H1 (cell line): ENCODE measurements around the gene C2orf42. TPM values are rescaled to one million over a fixed set of nuclear protein-coding genes. Genes with fewer than 3 reads are reported as not detected.

Experiments
- BACH1 ChIP-seq: IDR thresholded peaks from 2 replicates; pipeline ENCODE4 v1.6.1; 2012; ENCODE audit warnings: low read length, improper control_type of control experiment
- CHD2 ChIP-seq: IDR thresholded peaks from 2 replicates; pipeline ENCODE4 v1.6.1; 2012; ENCODE audit warnings: low read length, improper control_type of control experiment
- NRF1 ChIP-seq: IDR thresholded peaks from 2 replicates; pipeline ENCODE4 v1.6.1; 2011; ENCODE audit warnings: mild to moderate bottlenecking, low read depth, low read length, improper control_type of control experiment
- PHF8 ChIP-seq: fragments of 200-600 bp; sonication (generic); conservative IDR thresholded peaks from 2 replicates; pipeline ENCODE4 v1.7.1; 2012; ENCODE audit warnings: low read depth, mild to moderate bottlenecking, inconsistent platforms, low read length, moderate library complexity
- POLR2A ChIP-seq, 2 experiments: IDR thresholded peaks; 1 replicate in 1 of 2; 2 replicates in 1 of 2; pipeline ENCODE4 v1.6.1; 2011; ENCODE audit warnings: low read depth in 2 of 2, low read length in 2 of 2, mild to moderate bottlenecking in 2 of 2; ENCODE audit errors: control extremely low read depth in 1 of 2
- SIN3A ChIP-seq, 2 experiments: IDR thresholded peaks in 1 of 2; conservative IDR thresholded peaks in 1 of 2; 2 replicates each; pipeline ENCODE4 v1.6.1; 2011 to 2012; ENCODE audit warnings: low read length in 2 of 2, improper control_type of control experiment in 1 of 2, low read depth in 1 of 2, mild to moderate bottlenecking in 1 of 2
- SP1 ChIP-seq: IDR thresholded peaks from 2 replicates; pipeline ENCODE4 v1.6.1; 2011; ENCODE audit warnings: low read depth, low read length
- TAF1 ChIP-seq: IDR thresholded peaks from 2 replicates; pipeline ENCODE4 v1.6.1; 2011; ENCODE audit warnings: mild to moderate bottlenecking, low read depth, low read length
- TCF12 ChIP-seq: IDR thresholded peaks from 2 replicates; pipeline ENCODE4 v1.6.1; 2011; ENCODE audit warnings: low read depth, mild to moderate bottlenecking, low read length
- YY1 ChIP-seq: IDR thresholded peaks from 2 replicates; pipeline ENCODE4 v1.6.1; 2011; ENCODE audit warnings: low read depth, mild to moderate bottlenecking, low read length
- polyA plus RNA-seq, 7 experiments: library from polyadenylated mRNA; depleted of rRNA in 3 of 7; stranded (reverse) in 5 of 7; unstranded in 2 of 7; fragments of >200 nt in 5 of 7; fragments of 200-250 nt in 2 of 7; gene quantifications; 1 replicate in 5 of 7; 2 replicates in 1 of 7; 4 replicates in 1 of 7; pipeline versions ENCODE4 v1.2.1 to v1.2.3, GENCODE V29; 2011 to 2013; ENCODE audit warnings: missing spikeins in 2 of 7, mixed read lengths in 2 of 7
- total RNA-seq: library from RNA; stranded (reverse); fragmentation: NEBNext Ultra II Directional; extraction: Animal tissue kit (Norgen Biotek cat#: 25700); gene quantifications from 2 replicates; pipeline ENCODE4 v1.2.1, GENCODE V29; 2021

C2orf42 gene
- total and polyA plus RNA-seq, 2 of the 8 experiments (the other 6 are each of a cell fraction or from before 2014, with no cell fraction given): 3.9 to 10.7 TPM

- peak in 1 of 2 experiments; percentile 34; a peak in 1 of 4 replicates for TF ChIP-seq SIN3A (conservative IDR thresholded peaks at IDR 0.05 in 1 of 2, IDR thresholded peaks at IDR 0.05 in 1 of 2; ENCODE audit: low read depth in 1 of 2, low read length in 2 of 2)
- TF ChIP-seq PHF8: peak; percentile 74; the same call in 1 of the 2 replicates
- peak; percentile 92 for TF ChIP-seq TAF1
- peak; percentile 69; the same call in 1 of the 2 replicates for TF ChIP-seq YY1
- TF ChIP-seq SP1: 0 out of 2 replicates have a peak, but pooled peaks have one; percentile 27
- TF ChIP-seq POLR2A (IDR thresholded peaks at IDR 0.05; ENCODE audit: control extremely low read depth in 1 of 2, low read depth in 2 of 2, low read length in 2 of 2): peak; percentile 50 to 97
- 0 out of 2 replicates have a peak, but pooled peaks have one; percentile 10 for TF ChIP-seq TCF12
- no peak; the same call in 1 of the 2 replicates for TF ChIP-seq BACH1
- TF ChIP-seq NRF1: peak; percentile 49; the same call in 1 of the 2 replicates
- no peak for TF ChIP-seq CHD2
Measured at GRCh38 chr2:70124983-70125480, 65.8 kb downstream of the C2orf42 start (continued).
